Measurements from ENCODE around the gene L1TD1. TPM values are rescaled to one million over a fixed set of nuclear protein-coding genes. Genes with fewer than 3 reads are reported as not detected.

The L1TD1 gene
- total and polyA plus RNA-seq, 4 donors, result 0.28 to 2.0 (median 0.61) TPM

DNA sequence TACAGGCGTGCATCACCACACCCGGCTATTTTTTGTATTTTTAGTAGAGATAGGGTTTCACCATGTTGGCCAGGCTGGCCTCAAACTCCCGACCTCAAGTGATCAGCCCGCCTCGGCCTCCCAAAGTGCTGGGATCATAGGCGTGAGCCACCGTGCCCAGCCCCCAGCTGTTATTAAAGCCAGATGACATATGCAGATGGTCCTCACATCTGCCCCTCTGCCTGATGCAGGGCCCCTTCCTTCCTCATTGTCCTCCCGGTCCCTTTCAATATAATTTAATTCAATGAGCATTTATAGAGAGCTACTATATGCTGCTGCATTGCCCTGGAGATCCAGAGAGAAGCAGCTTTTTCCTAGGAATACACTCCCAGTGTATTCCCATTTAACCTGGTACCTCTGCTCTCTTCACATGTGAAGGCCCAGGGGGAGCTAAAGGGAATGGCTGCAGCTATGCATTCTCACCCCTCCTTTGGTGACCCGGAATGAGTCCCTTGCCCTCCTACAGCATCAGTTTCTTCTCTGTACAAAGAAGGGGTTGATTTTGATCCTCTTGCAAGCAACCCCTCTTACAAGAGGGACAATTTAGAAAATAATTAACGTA is 55.6 kb downstream of the L1TD1 start:
- peaks cover 0 to 7% (median 0%) of the 10 kb centered on the region in 4 donors for H3K36me3 ChIP-seq (ENCODE audit: control insufficient read depth in 4 of 4, insufficient read depth in 4 of 4, low read length in 4 of 4)
- peaks cover 0 to 2% (median 0%) of the 10 kb centered on the region in 4 donors for H3K9me3 ChIP-seq (ENCODE audit: control insufficient read depth in 4 of 4, insufficient read depth in 3 of 4, low read length in 3 of 4)
- DNase-seq (no peak), ATAC-seq (ENCODE audit: insufficient read depth, low FRiP score) (no peak)
- H3K27me3 ChIP-seq (ENCODE audit: control insufficient read depth in 3 of 3, insufficient read depth in 3 of 3, low read length in 2 of 3), result no peaks in the 10 kb centered on the region
- H3K4me3 ChIP-seq, result no peak overlapping the region
- no peaks in the 10 kb centered on the region for H3K4me1 ChIP-seq (ENCODE audit: control insufficient read depth in 5 of 5, insufficient read depth in 5 of 5, low read length in 5 of 5)
- WGBS, 2 donors, result 58 to 60% methylated on average over 10 of the region's 10 CpGs
- TF ChIP-seq, protein P1, sequence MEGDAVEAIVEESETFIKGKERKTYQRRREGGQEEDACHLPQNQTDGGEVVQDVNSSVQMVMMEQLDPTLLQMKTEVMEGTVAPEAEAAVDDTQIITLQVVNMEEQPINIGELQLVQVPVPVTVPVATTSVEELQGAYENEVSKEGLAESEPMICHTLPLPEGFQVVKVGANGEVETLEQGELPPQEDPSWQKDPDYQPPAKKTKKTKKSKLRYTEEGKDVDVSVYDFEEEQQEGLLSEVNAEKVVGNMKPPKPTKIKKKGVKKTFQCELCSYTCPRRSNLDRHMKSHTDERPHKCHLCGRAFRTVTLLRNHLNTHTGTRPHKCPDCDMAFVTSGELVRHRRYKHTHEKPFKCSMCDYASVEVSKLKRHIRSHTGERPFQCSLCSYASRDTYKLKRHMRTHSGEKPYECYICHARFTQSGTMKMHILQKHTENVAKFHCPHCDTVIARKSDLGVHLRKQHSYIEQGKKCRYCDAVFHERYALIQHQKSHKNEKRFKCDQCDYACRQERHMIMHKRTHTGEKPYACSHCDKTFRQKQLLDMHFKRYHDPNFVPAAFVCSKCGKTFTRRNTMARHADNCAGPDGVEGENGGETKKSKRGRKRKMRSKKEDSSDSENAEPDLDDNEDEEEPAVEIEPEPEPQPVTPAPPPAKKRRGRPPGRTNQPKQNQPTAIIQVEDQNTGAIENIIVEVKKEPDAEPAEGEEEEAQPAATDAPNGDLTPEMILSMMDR (IDR thresholded peaks at IDR 0.05; ENCODE audit: control extremely low read depth, extremely low read depth), result no peak
- H3K9ac ChIP-seq (ENCODE audit: insufficient read depth in 1 of 2, low read length in 2 of 2), result no peak overlapping the region
- H3K27ac ChIP-seq (ENCODE audit: low read depth in 1 of 2, low read length in 1 of 2), result no peak overlapping the region

DNA sequence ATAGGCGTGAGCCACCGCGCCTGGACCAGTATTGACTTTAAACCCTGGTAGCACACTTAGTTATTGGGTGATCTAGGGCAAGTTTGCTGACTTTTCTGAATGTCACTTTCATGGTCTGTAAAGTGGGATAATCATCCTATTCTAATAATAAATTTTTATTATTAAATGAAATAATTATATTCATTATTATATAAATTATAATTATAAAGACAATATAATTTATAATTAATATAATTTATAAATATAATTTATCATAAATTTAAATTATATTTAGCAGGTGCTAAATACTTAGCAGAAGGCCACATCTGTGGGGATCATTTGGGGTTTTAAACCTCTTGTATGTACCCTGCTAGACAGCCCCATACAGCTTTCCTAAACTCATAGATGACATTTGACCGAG is 64.9 kb downstream of the L1TD1 start:
- peaks cover 0 to 8% (median 0%) of the 10 kb centered on the region in 5 donors for H3K4me1 ChIP-seq (ENCODE audit: control insufficient read depth in 5 of 5, insufficient read depth in 5 of 5, low read length in 5 of 5)
- WGBS, 2 donors, result 97 to 98% methylated on average over 4 of the region's 4 CpGs
- DNase-seq (no peak), ATAC-seq (ENCODE audit: insufficient read depth, low FRiP score) (no peak)
- H3K36me3 ChIP-seq (ENCODE audit: control insufficient read depth in 4 of 4, insufficient read depth in 4 of 4, low read length in 4 of 4), result peaks cover 0 to 11% (median 0%) of the 10 kb centered on the region in 4 donors
- H3K27ac ChIP-seq (ENCODE audit: low read depth in 1 of 2, low read length in 1 of 2), result no peak overlapping the region
- TF ChIP-seq, protein P1 (IDR thresholded peaks at IDR 0.05; ENCODE audit: control extremely low read depth, extremely low read depth), result no peak
- no peak overlapping the region for H3K4me3 ChIP-seq
- no peaks in the 10 kb centered on the region for H3K27me3 ChIP-seq (ENCODE audit: control insufficient read depth in 3 of 3, insufficient read depth in 3 of 3, low read length in 2 of 3)
- H3K9me3 ChIP-seq (ENCODE audit: control insufficient read depth in 4 of 4, insufficient read depth in 3 of 4, low read length in 3 of 4), result no peaks in the 10 kb centered on the region
- H3K9ac ChIP-seq (ENCODE audit: insufficient read depth in 1 of 2, low read length in 2 of 2), result no peak overlapping the region

GRCh38 chr1:62260688-62261087 is 66.0 kb downstream of the L1TD1 start:
- H3K27me3 ChIP-seq (ENCODE audit: control insufficient read depth in 3 of 3, insufficient read depth in 3 of 3, low read length in 2 of 3), result no peaks in the 10 kb centered on the region
- no peak for ATAC-seq (ENCODE audit: insufficient read depth, low FRiP score)
- no peak overlapping the region for H3K9ac ChIP-seq (ENCODE audit: insufficient read depth in 1 of 2, low read length in 2 of 2)
- 90 to 98% methylated on average over 3 of the region's 3 CpGs for WGBS, 2 donors
- TF ChIP-seq, protein P1 (IDR thresholded peaks at IDR 0.05; ENCODE audit: control extremely low read depth, extremely low read depth), result no peak
- no peak for DNase-seq
- H3K9me3 ChIP-seq (ENCODE audit: control insufficient read depth in 4 of 4, insufficient read depth in 3 of 4, low read length in 3 of 4), result no peaks in the 10 kb centered on the region
- peaks cover 0 to 8% (median 0%) of the 10 kb centered on the region in 5 donors for H3K4me1 ChIP-seq (ENCODE audit: control insufficient read depth in 5 of 5, insufficient read depth in 5 of 5, low read length in 5 of 5)
- H3K36me3 ChIP-seq (ENCODE audit: control insufficient read depth in 4 of 4, insufficient read depth in 4 of 4, low read length in 4 of 4), result peaks cover 0 to 11% (median 0%) of the 10 kb centered on the region in 4 donors
- no peak overlapping the region for H3K27ac ChIP-seq (ENCODE audit: low read depth in 1 of 2, low read length in 1 of 2)
- H3K4me3 ChIP-seq, result no peak overlapping the region

Other genes with a start within 250 kb of the L1TD1 start
- 10 to 100 TPM in 1 of 2 donors, 1 to 10 TPM in 1; 1.6 to 11.4 TPM for gene KANK4, start 124.6 kb downstream of the L1TD1 start, total RNA-seq
- under 1 TPM; 0.10 to 0.35 TPM for gene KANK4, start 124.6 kb downstream of the L1TD1 start, polyA plus RNA-seq
- gene USP1, start 242.2 kb downstream of the L1TD1 start, total RNA-seq, result 10 to 100 TPM; 20.5 to 42.1 TPM
- gene USP1, start 242.2 kb downstream of the L1TD1 start, polyA plus RNA-seq, result 10 to 100 TPM in 1 of 2 donors, 1 to 10 TPM in 1; 10.0 to 13.1 TPM

All from lung (tissue), 12 donors.